ENCODE data around the gene TBC1D2B.
"Not testable (repeated sequence)": the region's sequence is repeated elsewhere in the genome, so short reads cannot be mapped to it uniquely, and the experiment has no call there.

Gene TBC1D2B

GRCh38 chr15:77950470-77950869 is 127.0 kb downstream of the TBC1D2B start:
- H3K36me3 ChIP-seq (ENCODE audit: control insufficient read depth in 2 of 2, insufficient read depth in 1 of 2, low read length in 2 of 2); H3K4me3 ChIP-seq (ENCODE audit: low read depth, low read length); H3K9me3 ChIP-seq (ENCODE audit: control insufficient read depth, insufficient read depth, low read depth, low read length); CTCF ChIA-PET; H3K27ac ChIP-seq (ENCODE audit: extremely low read depth, low read depth, low read length); POLR2A ChIA-PET; H3K4me1 ChIP-seq (ENCODE audit: control insufficient read depth, insufficient read depth, low read length): not testable (repeated sequence)

DNA sequence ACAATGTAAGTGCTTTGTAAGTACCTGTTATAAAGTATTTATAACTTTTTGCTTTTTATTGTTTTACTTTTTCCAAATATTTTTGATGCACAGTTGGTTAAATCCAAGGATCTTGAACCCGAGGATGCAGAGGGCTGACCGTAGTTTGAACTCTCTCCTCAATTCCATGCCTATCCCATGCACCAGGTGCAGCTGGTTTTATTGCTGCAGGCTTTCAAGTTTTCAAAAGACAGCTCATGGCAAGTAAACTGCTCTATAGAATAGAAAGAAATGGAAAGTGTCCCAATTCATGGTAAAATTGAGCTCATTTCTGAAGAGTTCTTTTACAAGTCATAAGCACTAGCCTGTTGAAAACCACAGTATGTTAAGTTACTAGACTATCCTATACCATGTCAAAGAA is 131.9 kb downstream of the TBC1D2B start:
- CTCF ChIA-PET = interaction anchor here (4.1 kb wide), 1 partner anchor 36 kb away, joined by 21 read pairs; no protein-coding TSS in a partner anchor
- H3K27ac ChIP-seq (ENCODE audit: extremely low read depth, low read depth, low read length) = no peak overlapping the region
- TF ChIP-seq, protein P1, sequence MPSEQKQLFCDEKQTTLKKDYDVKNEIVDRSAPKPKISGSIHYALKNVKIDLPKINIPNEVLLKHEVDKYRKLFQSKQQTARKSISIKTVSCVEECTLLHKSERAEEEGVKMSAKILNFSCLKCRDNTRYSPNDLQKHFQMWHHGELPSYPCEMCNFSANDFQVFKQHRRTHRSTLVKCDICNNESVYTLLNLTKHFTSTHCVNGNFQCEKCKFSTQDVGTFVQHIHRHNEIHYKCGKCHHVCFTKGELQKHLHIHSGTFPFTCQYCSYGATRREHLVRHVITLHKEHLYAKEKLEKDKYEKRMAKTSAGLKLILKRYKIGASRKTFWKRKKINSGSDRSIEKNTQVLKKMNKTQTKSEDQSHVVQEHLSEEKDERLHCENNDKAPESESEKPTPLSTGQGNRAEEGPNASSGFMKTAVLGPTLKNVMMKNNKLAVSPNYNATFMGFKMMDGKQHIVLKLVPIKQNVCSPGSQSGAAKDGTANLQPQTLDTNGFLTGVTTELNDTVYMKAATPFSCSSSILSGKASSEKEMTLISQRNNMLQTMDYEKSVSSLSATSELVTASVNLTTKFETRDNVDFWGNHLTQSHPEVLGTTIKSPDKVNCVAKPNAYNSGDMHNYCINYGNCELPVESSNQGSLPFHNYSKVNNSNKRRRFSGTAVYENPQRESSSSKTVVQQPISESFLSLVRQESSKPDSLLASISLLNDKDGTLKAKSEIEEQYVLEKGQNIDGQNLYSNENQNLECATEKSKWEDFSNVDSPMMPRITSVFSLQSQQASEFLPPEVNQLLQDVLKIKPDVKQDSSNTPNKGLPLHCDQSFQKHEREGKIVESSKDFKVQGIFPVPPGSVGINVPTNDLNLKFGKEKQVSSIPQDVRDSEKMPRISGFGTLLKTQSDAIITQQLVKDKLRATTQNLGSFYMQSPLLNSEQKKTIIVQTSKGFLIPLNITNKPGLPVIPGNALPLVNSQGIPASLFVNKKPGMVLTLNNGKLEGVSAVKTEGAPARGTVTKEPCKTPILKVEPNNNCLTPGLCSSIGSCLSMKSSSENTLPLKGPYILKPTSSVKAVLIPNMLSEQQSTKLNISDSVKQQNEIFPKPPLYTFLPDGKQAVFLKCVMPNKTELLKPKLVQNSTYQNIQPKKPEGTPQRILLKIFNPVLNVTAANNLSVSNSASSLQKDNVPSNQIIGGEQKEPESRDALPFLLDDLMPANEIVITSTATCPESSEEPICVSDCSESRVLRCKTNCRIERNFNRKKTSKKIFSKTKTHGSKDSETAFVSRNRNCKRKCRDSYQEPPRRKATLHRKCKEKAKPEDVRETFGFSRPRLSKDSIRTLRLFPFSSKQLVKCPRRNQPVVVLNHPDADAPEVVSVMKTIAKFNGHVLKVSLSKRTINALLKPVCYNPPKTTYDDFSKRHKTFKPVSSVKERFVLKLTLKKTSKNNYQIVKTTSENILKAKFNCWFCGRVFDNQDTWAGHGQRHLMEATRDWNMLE (tag by site-specific recombination; conservative IDR thresholded peaks at IDR 0.05; ENCODE audit: low read depth) = no peak
- TF ChIP-seq ZFP37 (tag by site-specific recombination; IDR thresholded peaks at IDR 0.05) (no peak), ZNF274 (IDR thresholded peaks at IDR 0.05; ENCODE audit: low read length) (no peak), ZNF274 (tag by site-specific recombination; IDR thresholded peaks at IDR 0.05; ENCODE audit: borderline replicate concordance) (no peak), ZNF155 (tag by site-specific recombination; IDR thresholded peaks at IDR 0.05) (no peak), HOXA7 (CRISPR knock-in tag; IDR thresholded peaks at IDR 0.05; ENCODE audit: borderline replicate concordance) (no peak), ZNF2 (tag by site-specific recombination; IDR thresholded peaks at IDR 0.05) (no peak), ZNF664 (tag by site-specific recombination; IDR thresholded peaks at IDR 0.05) (no peak), ZNF530 (tag by site-specific recombination; IDR thresholded peaks at IDR 0.05; ENCODE audit: low read depth) (no peak), ZNF133 (tag by site-specific recombination; IDR thresholded peaks at IDR 0.05) (no peak), ZNF426 (tag by site-specific recombination; IDR thresholded peaks at IDR 0.05) (no peak), ZNF16 (tag by site-specific recombination; IDR thresholded peaks at IDR 0.05; ENCODE audit: low read depth) (no peak), ZBTB21 (tag by site-specific recombination; IDR thresholded peaks at IDR 0.05) (no peak), ZNF266 (tag by site-specific recombination; IDR thresholded peaks at IDR 0.05; ENCODE audit: low read depth) (no peak)
- TF ChIP-seq, protein P2, sequence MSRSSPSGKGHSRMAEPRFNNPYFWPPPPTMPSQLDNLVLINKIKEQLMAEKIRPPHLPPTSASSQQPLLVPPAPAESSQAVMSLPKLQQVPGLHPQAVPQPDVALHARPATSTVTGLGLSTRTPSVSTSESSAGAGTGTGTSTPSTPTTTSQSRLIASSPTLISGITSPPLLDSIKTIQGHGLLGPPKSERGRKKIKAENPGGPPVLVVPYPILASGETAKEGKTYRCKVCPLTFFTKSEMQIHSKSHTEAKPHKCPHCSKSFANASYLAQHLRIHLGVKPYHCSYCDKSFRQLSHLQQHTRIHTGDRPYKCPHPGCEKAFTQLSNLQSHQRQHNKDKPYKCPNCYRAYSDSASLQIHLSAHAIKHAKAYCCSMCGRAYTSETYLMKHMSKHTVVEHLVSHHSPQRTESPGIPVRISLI (tag by site-specific recombination; IDR thresholded peaks at IDR 0.05) = no peak
- H3K9me3 ChIP-seq (ENCODE audit: control insufficient read depth, insufficient read depth, low read depth, low read length) = no peaks in the 10 kb centered on the region
- POLR2A ChIA-PET = no interaction called here
- no peaks in the 10 kb centered on the region for H3K4me1 ChIP-seq (ENCODE audit: control insufficient read depth, insufficient read depth, low read length)
- no peaks in the 10 kb centered on the region for H3K36me3 ChIP-seq (ENCODE audit: control insufficient read depth in 2 of 2, insufficient read depth in 1 of 2, low read length in 2 of 2)
- no peak overlapping the region for H3K4me3 ChIP-seq (ENCODE audit: low read depth, low read length)

All from HEK293 (cell line).